Measurements from ENCODE around the gene CLEC10A. TPM values are rescaled to one million over a fixed set of nuclear protein-coding genes. Genes with fewer than 3 reads are reported as not detected.
A peak's percentile ranks its signal among the peaks of the same experiment; 100 is the strongest.
"Not testable (repeated sequence)": the region's sequence is repeated elsewhere in the genome, so short reads cannot be mapped to it uniquely, and the experiment has no call there.

Gene CLEC10A
- total RNA-seq, 1 experiment from 2014 or later: not detected

DNA sequence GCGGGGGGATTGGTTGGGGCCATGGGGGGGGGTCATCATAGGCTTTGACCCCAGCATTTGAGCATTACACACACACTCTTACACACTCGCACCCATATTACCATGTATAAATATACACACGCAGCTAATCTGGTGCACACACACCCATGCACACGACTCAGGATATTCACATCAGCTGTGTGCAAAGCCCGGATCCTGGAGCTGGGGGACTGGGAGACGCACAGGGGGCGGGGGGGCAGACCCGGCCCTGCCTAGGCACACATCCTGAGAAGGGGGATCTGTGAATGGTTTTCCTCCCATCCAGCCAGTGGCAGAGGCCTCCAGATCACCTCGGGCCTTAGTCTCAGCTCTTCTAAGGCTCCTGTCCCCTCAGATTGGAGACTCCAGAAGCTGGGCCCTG, 28.9 kb upstream of the CLEC10A start:
- DNase-seq (ENCODE audit: low read depth): no peak

GRCh38 chr17:7108560-7108925, 28.5 kb upstream of the CLEC10A start:
- no peak for DNase-seq (ENCODE audit: low read depth)

DNA sequence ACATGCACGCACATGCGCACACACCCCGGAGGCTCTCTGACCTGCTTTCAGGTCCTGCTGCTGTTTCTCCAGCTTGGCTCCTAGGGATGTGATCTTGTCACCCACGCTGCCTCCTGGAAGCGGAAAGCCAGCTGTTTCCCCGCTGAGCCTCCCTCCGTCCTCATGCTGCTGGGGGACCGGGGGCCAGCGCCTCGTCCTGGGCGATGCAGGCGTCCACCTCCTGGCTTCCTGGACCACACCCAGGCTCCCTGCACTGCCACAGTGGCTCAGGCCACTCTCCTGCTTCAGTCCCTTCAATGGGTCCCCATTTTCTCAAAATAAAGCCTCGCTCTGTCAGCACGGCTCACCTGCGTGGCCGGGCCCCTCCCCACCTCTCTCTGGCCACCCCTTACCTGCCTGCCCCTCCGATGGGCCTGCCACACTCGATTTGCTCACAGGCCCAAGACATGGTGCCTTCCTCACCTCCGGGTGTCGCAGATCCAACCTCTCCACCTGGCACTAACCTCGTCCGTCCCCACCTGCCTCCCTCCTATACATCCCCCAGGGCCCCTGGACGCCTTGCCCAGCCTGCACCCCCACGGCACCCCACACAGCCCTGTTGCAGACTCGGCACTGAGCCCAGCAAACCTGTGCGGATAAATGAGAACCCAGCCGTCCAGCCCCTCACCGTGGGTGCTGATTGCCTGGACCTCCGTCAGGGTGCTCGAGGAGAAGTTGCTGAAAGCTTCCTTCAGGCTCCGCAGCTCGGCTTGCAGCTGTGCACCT, 27.9 kb upstream of the CLEC10A start:
- DNase-seq (ENCODE audit: low read depth): no peak

DNA sequence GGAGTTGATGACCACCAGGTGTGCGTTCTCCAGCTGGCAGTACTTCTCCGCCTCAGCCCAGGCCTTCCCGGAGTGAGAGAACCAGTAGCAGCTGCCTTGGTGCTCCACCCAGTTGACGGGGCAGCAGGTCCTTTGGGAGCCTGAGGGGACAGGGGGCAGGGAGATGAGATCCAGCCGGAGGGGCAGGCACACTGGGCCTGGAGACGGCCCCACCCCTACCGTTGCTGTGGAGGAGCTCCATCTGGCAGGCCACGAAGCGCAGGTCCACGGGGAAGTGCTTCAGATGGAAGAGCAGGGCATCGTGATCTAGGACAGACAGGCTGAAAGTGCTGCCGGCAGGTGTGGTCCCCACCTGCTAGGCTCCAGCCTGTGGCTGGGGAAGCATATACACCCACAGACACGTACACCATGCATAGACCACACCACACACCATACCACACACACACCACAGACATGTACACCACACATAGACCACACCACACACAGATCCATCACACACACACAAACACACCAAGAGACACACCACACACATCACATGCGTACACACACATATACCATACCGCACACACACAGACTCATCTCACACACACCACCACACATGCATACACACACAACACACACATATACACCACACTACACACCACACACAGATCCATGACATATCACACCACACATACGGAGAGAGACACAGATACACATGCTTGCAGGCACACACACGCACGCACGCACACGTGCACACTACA, 27.1 kb upstream of the CLEC10A start:
- DNase-seq (ENCODE audit: low read depth): no peak

GRCh38 chr17:7102421-7102820, 22.4 kb upstream of the CLEC10A start:
- DNase-seq (ENCODE audit: low read depth): no peak

- no peak for DNase-seq (ENCODE audit: low read depth)
Measured at GRCh38 chr17:7101531-7101930, 21.5 kb upstream of the CLEC10A start.

GRCh38 chr17:7100641-7101379, 20.8 kb upstream of the CLEC10A start:
- not testable (repeated sequence) for DNase-seq (ENCODE audit: low read depth)

DNA sequence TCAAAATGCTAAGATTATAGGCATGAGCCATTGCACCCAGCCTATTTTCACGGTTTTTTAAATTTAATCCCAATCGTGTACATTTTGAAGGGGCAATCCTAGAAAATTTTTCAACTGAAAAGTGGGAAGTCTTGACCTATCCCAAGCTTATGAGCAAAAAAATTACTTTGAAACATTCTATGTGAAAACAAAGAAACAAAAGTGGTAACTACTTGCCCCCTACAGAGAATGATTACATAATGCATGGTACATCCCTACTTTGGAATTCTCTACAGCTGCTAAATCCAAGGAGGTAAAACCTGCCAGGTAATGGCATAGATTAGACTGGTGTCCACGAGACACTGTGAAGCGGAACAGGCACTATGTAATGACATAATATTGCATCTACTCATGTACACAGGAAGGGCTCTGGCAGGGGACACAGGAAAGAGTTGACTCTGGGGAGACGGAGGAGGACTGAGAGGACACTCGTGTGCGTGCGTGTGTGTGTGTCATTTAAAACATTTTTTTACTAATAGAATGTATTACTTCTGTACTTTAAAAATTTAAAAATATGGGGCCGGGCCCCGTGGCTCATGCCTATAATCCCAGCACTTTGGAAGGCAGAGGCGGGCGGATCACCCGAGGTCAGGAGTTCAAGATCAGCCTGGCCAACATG, 18.9 kb upstream of the CLEC10A start:
- no peak for DNase-seq (ENCODE audit: low read depth)

DNA sequence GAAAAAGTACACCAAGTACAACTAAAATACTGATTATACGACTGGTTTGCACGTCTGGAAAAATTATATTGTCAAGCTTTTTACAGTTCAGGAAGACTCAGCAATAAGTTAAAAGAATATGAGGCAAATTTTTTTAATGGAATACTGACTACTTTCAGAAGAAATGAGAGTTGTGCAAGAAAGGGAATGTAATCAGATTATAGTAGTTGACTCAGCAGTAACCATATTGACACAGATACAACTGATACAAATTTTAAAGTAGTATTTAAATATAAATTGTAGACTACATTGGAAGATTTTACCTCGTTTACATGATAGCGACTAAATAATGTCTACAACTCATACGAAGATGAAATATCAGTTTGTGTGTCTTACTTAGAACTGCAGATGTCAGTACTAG, 17.9 kb upstream of the CLEC10A start:
- DNase-seq (ENCODE audit: low read depth): no peak

DNA sequence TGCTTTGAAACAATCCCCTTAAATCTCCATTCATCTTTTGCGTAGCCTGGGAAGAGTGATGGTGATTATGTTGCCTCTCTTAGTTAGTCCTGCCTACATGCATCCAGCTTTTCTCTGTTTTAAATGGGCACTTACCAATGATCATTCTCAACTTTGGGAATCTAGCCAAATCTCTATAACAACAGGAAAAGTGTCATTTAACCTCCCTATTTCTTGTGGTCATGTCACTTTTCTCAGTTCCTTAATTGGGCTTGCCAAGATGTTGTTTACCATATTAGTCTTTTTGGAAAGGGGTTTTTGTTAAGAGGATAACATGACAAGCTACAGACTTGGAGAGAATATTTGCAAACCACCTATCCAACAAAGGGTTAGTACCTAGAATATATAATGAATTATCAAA, 15.6 kb upstream of the CLEC10A start:
- no peak for DNase-seq (ENCODE audit: low read depth)

DNA sequence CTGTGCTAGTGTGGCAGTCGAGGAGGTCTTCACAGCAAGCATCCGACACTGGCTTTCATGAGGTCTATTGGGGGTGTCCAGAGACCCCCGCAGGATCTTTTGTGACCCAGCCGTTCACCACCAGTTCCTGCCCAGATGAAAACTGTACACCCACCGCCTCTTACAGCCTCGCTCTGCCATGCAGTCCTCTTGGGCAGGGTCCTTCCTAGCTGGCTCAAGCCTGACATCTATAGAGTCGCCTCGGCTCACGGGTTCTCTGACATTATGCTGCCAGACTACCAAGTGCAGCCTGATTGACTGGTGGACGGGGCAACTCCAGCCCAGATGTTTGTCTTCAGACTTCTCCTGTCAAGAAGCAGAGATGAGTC, 14.6 kb upstream of the CLEC10A start:
- DNase-seq (ENCODE audit: low read depth): no peak

DNA sequence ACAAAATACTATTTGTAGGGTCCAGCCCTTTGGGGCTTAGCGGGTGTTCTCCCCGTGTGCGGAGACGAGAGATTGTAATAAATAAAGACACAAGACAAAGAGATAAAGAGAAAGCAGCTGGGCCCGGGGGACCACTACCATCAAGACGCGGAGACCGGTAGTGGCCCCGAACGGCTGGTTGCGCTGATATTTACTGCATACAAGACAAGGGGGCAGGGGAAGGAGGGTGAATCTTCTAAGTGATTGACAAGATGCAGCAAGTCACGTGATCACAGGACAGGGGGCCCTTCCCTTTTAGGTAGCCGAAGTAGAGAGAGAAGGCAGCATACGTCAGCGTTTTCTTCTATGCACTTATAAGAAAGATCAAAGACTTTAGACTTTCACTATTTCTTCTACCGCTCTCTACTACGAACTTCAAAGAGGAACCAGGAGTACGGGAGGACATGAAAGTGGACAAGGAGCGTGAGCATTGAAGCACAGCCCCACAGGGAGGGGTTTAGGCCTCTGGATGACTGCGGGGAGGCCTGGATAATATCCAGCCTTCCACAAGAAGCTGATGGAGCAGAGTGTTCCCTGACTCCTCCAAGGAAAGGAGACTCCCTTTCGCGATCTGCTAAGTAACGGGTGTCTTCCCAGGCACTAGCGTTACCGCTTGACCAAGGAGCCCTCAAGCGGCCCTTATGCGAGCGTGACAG, 11.4 kb upstream of the CLEC10A start:
- DNase-seq (ENCODE audit: low read depth): not testable (repeated sequence)

GRCh38 chr17:7089570-7089969, 9.5 kb upstream of the CLEC10A start:
- DNase-seq (ENCODE audit: low read depth): not testable (repeated sequence)

DNA sequence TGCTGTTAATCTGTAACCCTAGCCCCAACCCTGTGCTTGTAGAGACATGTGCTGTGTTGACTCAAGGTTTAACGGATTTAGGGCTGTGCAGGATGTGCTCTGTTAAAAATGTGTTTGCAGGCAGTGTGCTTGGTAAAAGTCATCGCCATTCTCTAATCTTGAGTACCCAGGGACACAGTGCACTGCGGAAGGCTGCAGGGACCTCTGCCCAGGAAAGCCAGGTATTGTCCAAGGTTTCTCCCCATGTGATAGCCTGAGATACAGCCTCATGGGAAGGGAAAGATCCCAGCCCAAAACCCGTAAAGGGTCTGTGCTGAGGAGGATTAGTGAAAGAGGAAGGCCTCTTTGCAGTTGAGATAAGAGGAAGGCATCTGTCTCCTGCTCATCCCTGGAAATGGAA, 8.4 kb upstream of the CLEC10A start:
- DNase-seq (ENCODE audit: low read depth): not testable (repeated sequence)

GRCh38 chr17:7084088-7084487, 4.0 kb upstream of the CLEC10A start:
- DNase-seq (ENCODE audit: low read depth): peak; percentile 39

DNA sequence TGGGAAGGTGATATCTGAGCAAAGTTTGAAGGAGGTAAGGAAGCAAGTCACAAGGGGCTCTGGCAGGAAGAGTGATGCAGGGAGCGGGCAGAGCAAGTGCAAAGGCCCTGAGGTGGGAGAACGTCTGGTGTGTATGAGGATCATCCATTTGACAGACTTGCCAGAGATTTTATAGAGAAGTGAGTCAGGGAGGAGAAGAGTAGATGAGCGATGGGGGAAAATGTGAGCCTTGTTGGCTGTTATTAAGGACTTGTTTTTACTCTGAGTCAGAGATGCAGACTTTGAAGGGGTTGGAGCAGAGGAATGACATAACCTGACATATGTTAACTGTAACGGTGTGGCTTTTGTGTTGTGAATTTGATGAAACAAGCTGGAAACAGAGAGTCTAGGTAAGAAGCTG, 3.5 kb upstream of the CLEC10A start:
- peak; percentile 63 for DNase-seq (ENCODE audit: low read depth)

DNA sequence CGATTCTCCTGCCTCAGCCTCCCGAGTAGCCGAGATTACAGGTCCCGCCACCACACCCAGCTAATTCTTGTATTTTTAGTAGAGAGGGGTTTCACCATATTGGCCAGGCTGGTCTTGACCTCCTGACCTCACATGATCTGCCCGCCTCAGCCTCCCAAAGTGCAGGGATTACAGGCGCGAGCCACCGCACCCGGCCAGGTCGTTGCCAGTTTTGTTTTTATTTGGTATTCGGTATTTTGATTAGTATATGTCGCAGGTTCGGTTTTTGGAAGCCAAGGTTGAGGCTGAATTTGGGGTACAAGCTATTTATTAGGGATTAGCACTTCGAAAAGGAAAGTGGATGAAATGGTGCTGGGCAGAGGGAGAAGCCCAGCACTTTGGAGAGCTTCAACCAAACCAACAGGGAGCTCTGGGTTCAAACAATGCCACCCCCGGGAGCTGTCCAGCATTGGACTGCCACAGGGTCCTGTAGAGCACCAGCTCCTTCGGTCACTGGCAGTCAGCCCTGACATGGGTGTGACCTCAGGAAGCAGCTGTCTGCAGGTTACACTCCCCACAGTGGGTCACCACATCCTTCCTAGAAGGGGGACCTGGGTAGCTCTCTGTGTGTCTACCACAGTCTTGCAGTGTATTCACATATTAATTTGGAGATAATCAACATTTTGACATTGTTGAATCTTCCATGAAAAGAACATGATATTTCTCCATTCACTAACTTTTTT, 1.5 kb upstream of the CLEC10A start:
- DNase-seq (ENCODE audit: low read depth): no peak

DNA sequence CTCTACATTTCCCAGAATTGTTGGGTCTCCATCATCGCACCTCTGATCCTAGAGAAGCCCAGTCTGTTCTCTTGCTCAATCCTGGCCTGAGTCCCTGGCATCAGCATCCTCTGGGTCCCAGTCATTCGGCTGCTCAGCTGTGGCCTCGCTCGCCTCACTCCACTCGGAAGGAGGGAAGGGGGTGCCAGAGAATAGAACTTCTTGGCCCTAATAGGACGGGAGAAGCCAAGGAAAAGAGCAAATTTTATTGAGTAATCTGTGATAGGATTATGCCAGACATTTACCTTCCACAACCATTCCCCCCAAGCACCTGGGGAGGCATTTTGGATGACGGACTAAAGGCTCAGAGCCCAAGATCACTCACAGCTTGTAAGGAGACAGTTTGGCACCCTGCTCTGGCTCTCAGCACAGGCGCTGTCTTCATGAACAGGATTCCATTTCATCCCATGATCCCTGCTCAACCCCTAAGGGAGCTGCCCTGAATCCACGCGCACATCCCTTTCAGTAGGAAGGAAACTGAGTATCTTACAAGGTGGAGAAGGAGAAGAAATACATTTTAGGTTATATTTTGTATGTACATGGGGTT, 498 bp upstream of the CLEC10A start:
- DNase-seq (ENCODE audit: low read depth): no peak

GRCh38 chr17:7078711-7079110, 1.3 kb downstream of the CLEC10A start:
- DNase-seq (ENCODE audit: low read depth): no peak

- DNase-seq (ENCODE audit: low read depth): no peak
Measured at GRCh38 chr17:7077911-7078546, 2.0 kb downstream of the CLEC10A start.

Data from M059J (cell line).